GM18951 (cell line): ENCODE results near the gene RDH5.

Experiments
- POLR2A ChIP-seq: IDR thresholded peaks from 4 replicates; pipeline ENCODE4 v1.6.1; 2011; ENCODE audit warnings: mild to moderate bottlenecking; ENCODE audit not compliant: insufficient read length, insufficient read depth; ENCODE audit errors: extremely low read depth
- in situ Hi-C: fragments of 300-500 bp; cut with MboI; formaldehyde crosslinking; loops from one replicate; pipeline ENCODE4 v1.12.0; 2022; ENCODE audit warnings: low sequenced_read_pairs, mixed read lengths, inconsistent platforms; ENCODE audit not compliant: unreplicated experiment

The RDH5 gene

GRCh38 chr12:55699471-55700055, 20.6 kb upstream of the RDH5 start:
- no peak for TF ChIP-seq POLR2A
- in situ Hi-C loops: no loop called here

- no peak for TF ChIP-seq POLR2A
- in situ Hi-C loops: no loop called here
Observed at GRCh38 chr12:55700255-55701018, 19.8 kb upstream of the RDH5 start.

GRCh38 chr12:55702861-55703260, 17.3 kb upstream of the RDH5 start:
- TF ChIP-seq POLR2A: no peak
- in situ Hi-C loops: no loop called here

GRCh38 chr12:55703288-55703687, 16.9 kb upstream of the RDH5 start:
- in situ Hi-C loops: no loop called here
- TF ChIP-seq POLR2A: no peak

- TF ChIP-seq POLR2A: no peak
- in situ Hi-C loops: no loop called here
Observed at GRCh38 chr12:55703901-55704761, 16.1 kb upstream of the RDH5 start.

GRCh38 chr12:55704824-55705718, 15.1 kb upstream of the RDH5 start:
- in situ Hi-C loops: no loop called here
- no peak for TF ChIP-seq POLR2A

GRCh38 chr12:55705782-55706402, 14.3 kb upstream of the RDH5 start:
- TF ChIP-seq POLR2A: no peak
- in situ Hi-C loops: no loop called here

GRCh38 chr12:55706568-55707218, 13.5 kb upstream of the RDH5 start:
- TF ChIP-seq POLR2A: no peak
- in situ Hi-C loops: no loop called here

- in situ Hi-C loops: no loop called here
- TF ChIP-seq POLR2A: no peak
Observed at GRCh38 chr12:55707219-55707671, 12.9 kb upstream of the RDH5 start.

GRCh38 chr12:55707841-55708694, 12.1 kb upstream of the RDH5 start, which contains the start of gene ITGA7:
Gene ITGA7, minus strand, starts transcription at chr12:55707904. Its CDS starts 222 bp downstream, at chr12:55707682.
- TF ChIP-seq POLR2A: no peak
- in situ Hi-C loops: no loop called here
